NOMO-1 (cell line): ENCODE results near the gene SOX8.
"Not testable (repeated sequence)": the region's sequence is repeated elsewhere in the genome, so short reads cannot be mapped to it uniquely, and the experiment has no call there.

Experiments
- DNase-seq, 2 experiments: peaks; one replicate each; lab custom pipeline; 2025; ENCODE audit not compliant: unreplicated experiment in 2 of 2; lab: John Stamatoyannopoulos, UW

SOX8 gene

GRCh38 chr16:1020091-1020399, 38.5 kb downstream of the SOX8 start:
- no peak for DNase-seq

- DNase-seq: no peak
Measured at GRCh38 chr16:1020591-1020990, 39.0 kb downstream of the SOX8 start.

- no peak for DNase-seq
Measured at GRCh38 chr16:1021553-1022160, 40.1 kb downstream of the SOX8 start.

- no peak for DNase-seq
Measured at GRCh38 chr16:1022466-1022865, 40.9 kb downstream of the SOX8 start.

- no peak for DNase-seq
Measured at GRCh38 chr16:1024138-1024537, 42.6 kb downstream of the SOX8 start.

GRCh38 chr16:1025183-1025809, 43.7 kb downstream of the SOX8 start:
- DNase-seq: not testable (repeated sequence)

- DNase-seq: no peak
Measured at GRCh38 chr16:1026057-1026783, 44.6 kb downstream of the SOX8 start.

GRCh38 chr16:1026784-1027500, 45.4 kb downstream of the SOX8 start:
- no peak for DNase-seq

- DNase-seq: no peak
Measured at GRCh38 chr16:1027501-1027815, 45.9 kb downstream of the SOX8 start.

GRCh38 chr16:1028056-1028455, 46.5 kb downstream of the SOX8 start:
- DNase-seq: no peak

- DNase-seq: no peak
Measured at GRCh38 chr16:1028524-1029258, 47.1 kb downstream of the SOX8 start.

GRCh38 chr16:1029259-1029545, 47.6 kb downstream of the SOX8 start:
- no peak for DNase-seq

GRCh38 chr16:1030473-1030901, 48.9 kb downstream of the SOX8 start:
- no peak for DNase-seq

- no peak for DNase-seq
Measured at GRCh38 chr16:1031666-1032065, 50.1 kb downstream of the SOX8 start.

- DNase-seq: no peak
Measured at GRCh38 chr16:1032607-1033006, 51.0 kb downstream of the SOX8 start.

GRCh38 chr16:1033128-1033679, 51.6 kb downstream of the SOX8 start:
- DNase-seq: no peak

- DNase-seq: no peak
Measured at GRCh38 chr16:1034230-1035065, 52.9 kb downstream of the SOX8 start.

GRCh38 chr16:1035066-1035415, 53.5 kb downstream of the SOX8 start:
- no peak for DNase-seq

GRCh38 chr16:1036166-1036565, 54.6 kb downstream of the SOX8 start:
- DNase-seq: no peak
